AML-193 (cell line): ENCODE data around the gene TEX26.
"Not testable (repeated sequence)": the region's sequence is repeated elsewhere in the genome, so short reads cannot be mapped to it uniquely, and the experiment has no call there.

Experiments
- DNase-seq, 2 experiments: peaks; one replicate each; lab custom pipeline; 2025; lab: John Stamatoyannopoulos, UW

Gene TEX26

DNA sequence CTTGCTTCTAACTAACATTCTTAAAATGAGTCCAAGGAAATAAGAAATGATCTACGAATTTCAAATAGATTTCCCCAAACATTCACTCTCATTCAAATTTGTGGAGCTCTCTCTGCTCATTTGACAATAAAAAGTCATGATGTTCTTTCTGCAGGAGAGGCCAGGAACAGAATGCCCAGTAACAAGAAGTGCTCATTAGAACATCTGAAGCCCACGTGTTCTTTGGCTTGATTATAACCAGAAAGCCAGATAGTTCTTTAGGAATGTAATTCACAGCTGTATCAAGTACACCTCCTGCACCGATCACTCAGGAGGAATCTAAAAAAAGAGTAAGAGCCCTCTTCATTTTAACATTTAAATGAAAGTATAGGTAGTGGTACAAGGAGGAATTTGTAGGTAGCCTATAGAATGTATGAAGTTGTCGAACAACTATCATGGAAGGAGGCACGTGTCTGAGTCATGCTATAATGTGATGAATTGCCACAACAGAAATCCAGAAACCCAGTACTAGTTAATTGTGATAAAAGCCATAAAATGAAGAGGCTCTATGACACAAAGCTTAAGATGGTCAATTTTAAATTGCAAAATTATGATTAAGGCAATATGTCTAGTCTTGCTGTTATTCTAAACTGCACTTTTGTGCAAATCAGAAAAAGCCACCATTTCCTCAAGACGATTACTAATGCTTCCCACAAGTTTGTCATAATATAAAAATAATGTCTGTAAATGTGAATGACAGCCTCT is 13.6 kb upstream of the TEX26 start:
- no peak for DNase-seq

DNA sequence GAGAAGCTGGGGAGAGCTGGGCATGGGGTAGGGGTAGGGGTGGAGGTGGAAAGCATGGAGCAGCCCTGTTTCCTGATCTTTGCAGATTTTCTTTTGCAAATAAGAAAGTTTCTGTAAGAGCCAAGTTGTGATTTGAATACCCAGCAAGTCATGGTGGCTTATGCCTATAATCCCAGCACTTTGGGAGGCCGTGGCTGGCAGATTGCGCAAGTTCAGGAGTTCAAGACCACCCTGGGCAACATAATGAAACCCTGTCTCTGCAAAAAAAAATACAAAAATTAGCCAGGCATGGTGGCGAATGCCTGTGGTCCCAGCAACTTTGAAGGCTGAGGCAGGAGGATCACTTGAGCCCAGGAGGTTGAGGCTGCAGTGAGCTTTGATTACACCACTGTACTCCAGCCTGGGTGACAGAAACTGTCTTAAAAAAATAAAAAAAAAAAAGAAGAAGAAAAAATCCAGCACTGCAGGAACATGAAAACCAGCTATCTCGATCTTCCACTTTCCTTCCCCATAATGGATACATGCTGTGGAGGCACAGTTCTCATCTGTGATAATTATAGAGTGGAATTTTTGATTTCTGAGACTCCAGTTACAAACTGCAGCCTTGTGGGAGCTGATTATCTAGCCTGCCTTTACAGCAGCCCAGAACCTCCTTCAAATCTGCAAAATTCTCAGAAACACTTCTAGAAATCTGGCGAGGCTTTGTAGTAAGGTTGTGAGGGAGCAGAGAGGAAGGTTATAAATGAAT is 12.1 kb upstream of the TEX26 start:
- DNase-seq, result no peak

DNA sequence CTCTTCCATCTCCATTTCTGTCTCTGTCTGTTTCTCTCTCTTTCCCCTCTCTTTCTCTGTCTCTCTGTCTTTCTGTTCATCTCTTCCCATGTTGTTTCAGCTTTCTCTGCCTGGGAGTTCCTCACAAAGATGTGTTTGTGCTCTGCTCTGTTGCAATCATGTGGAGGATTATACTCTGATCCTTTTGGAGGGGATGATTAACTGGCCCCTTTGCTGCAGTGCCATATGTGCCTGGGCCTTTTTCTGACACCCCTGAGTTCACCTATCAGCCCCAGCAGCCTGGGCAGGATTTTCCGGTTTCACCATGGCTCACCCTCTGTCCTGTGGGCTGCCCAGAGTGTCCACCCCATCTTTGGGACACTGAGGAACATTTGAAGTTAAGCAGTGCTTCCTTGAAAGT is 9.0 kb upstream of the TEX26 start:
- no peak for DNase-seq

DNA sequence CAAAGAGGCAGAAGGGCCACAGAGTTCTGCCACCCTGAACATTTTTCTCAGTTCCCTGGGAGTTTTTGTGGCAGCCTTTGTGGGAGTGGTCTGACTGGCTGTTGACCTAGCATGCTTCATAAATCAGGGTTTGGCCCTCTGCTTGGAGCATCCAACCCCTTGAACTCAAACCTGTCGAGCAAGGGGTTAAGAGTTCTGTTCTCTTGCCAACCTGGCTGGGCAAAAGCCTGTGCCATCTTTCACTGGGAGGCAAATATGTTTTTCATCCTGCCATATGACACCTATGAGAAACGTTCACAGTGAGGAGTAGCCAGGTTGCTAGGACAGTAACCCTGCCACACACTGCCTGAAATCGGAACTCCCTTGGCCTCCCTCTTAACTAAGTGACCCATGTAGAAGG is 7.7 kb upstream of the TEX26 start:
- no peak for DNase-seq

DNA sequence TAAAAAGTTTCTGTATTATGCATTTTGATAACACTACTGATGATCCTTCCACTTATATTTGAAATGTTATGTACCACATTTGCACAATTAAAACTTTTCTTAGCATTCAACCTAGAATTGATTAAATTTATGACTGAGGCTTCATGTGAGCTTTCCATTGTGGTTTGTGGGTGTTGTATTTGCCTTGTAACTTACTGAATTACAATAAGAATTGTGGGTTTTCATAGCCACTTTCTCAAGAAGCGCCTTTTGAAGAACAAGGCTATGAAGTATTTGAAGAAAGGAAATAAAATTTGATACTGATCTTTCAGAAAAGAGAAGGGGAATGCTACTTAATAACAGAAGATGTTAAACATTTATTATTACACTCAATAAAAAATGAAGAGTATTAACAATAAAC is 7.0 kb upstream of the TEX26 start:
- DNase-seq, result no peak

DNA sequence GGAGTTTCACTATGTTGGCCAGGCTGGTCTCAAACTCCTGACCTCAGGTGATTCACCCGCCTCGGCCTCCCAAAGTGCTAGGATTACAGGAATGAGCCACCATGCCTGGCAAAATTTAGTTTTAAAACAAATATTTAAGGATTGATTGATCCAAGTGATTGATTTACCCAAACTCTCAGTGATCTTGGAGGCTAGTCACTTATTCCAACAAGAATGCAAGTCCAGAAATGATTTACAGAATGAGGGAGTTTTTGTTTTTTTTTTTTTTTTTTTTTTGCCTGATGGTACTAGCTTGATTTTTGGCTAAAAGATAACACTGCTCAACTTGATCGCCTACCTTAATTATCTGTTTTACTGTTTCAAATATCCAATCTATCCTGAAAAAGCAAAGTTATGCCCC is 5.7 kb upstream of the TEX26 start:
- DNase-seq, result no peak

DNA sequence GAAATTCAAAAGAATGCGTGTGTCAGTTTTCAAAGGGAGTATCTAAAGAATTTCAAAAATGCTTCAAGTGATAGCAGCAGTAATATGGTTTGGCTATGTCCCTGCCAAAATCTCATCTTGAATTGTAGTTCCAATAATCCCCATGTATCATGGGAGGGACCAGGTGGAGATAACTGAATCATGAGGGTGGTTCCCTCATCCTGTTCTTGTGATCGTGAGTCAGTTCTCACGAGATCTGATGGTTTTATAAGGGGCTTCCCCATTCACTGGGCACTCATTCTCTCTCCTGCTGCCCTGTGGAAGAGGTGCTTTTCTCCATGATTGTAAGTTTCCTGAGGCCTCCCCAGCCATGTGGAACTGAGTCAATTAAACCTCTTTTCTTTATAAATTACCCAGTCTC is 5.3 kb upstream of the TEX26 start:
- not testable (repeated sequence) for DNase-seq

DNA sequence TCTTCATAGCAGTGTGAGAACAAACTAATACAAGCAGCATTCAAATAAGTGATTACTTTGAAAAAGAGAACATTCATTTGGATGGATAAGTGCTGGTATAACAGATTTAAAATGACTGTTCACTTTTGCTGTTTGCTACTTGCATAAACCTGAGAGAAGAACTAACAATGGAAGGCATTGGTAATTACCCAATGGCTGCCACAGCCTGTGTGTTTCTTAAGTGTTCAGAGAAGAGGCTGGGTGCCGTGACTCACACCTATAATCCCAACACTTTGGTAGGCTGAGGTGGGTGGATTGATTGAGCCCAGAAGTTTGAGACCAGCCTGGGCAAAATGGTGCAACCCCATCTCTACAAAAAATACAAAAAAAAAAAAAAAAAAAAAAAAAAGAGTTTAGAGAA is 4.9 kb upstream of the TEX26 start:
- no peak for DNase-seq

DNA sequence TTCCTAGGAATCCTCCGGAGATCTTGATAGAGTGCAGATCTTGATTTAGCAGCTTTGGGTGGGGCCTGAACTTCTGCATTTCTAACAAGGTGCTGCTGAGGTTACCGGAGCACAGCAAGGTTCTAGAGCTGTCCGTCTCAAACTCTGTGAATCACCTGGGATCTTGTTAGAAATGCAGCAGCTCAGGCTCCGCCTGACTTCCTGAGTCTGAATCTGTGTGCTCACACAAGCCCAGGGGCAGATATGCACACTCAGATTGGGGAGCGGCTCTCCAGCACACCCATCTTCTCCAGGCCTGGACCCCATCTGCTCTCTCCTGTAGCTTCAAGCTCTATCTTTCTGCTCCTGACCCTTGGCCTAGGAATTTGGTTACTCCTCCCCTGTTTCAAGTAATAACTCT is 3.5 kb upstream of the TEX26 start:
- no peak for DNase-seq

DNA sequence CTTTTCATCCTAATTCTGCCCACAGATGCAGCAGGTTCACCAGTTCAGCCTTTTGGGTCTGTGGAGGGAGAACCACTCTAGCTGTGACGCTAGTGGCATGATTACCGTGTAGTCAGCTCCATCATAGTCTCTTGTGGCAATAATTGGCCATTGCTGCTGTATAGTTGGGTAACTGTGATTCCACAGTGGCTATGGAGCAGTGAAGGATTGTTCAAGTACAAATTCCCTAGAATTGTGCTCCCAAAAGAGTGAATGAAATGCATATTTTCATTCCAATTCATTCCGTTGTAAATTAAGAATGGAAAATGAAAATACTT is 856 bp downstream of the TEX26 start:
- DNase-seq, result no peak

DNA sequence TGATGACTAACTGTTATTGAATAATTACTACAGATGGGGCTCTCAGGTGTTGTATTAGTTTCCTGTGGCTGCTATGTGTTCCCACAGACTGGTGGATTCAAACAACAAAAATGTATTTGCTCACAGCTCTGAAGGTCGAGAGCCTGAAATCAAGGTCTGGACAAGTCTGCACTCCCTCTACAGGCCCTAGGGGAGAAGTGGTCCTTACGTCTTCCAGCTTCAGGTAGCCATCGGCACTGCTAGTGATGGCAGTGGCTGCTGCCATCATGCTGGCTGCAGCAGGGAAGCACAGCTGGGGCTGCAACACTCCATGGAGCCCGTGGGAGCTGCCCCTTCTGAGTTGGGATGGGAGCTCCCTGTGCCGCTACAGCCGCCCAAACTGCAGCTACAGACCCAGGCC is 1.9 kb downstream of the TEX26 start:
- no peak for DNase-seq

DNA sequence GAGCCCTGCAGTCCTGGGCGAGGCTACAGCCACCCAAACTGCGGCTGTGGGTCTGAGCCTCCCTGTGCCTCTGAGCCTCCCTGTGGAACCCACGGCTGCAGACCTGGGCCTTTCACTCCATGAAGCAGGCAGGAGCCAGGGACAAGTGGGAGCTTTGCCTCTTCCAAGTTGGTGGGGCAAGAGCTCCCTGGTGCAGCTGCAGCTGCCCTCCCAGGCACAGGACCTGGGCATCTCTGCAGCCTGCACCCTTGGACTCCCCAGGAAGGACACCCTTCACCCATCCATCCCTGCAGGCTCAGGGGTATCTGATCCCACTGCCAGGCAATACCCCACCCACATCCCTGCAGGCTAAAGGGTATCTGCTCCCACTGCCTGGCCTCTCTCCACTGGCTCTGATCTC is 2.3 kb downstream of the TEX26 start:
- DNase-seq, result no peak

DNA sequence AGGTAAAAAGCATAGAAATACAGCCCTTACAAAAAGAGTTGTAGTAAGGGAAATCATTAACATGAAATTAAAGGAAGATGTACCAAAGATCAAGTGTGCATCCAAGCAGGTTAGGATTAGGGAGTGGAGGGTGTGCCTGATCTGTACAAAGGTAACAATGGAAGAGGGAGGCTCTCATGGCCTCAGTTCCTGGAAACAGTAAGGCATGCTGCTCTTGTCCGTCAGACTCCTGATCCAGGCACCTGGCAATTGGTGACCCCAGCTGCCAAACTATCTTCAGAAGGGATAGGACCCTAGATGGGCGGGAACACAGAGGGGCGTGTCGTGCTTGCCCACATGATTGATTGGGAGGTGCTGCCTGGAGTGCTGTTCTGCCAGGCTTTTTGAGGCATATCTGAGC is 4.5 kb downstream of the TEX26 start:
- DNase-seq, result no peak

DNA sequence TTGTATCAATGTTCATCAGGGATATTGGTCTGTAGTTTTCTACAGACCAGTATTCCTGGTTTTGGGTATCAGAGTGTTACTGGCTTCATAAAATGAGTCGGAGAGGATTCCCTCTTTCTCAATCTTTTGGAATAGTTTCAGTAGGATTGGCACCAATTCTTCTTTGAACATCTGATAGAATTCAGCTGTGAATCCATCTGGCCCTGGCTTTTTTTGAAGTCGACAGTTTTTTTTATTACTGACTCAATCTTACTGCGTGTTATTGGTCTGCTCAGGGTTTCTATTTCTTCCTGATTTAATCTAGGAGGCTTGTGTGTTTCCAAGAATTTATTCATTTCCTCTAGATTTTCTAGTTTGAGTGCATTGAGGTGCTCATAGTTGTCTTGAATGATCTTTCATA is 11.4 kb downstream of the TEX26 start:
- DNase-seq, result no peak

DNA sequence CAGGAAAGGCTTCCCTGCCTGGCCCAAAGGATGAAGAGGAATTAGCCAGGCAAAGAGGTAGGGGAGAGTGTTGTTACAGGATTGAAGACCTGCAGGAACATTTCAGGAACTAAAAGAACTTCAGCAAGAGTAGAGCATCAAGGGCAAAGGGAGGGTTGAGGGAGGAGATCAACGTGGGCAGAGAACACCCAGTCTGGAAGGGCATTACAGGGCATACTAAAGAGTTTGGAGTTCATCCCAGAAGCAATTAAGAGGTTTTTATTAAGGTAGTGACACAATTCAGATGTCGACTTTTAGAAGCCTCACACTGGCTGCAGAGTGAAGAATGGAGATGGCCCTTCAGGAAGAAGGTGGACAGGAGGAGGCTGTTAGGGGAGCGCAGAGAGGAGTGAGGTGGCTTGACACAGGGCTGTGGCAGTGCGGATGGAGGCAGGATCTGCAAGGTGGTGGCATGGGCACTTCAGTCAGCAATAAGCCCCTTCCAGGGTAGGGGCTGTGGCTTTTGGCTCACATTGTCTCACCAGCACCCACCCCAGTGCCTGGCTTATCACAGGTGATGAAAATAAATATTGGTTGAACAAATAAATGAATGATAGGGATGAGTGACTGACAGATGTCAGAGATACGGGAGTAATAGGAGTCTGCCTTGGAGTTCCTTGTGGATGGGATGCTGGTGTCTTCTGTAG is 24.9 kb downstream of the TEX26 start:
- DNase-seq, result no peak

DNA sequence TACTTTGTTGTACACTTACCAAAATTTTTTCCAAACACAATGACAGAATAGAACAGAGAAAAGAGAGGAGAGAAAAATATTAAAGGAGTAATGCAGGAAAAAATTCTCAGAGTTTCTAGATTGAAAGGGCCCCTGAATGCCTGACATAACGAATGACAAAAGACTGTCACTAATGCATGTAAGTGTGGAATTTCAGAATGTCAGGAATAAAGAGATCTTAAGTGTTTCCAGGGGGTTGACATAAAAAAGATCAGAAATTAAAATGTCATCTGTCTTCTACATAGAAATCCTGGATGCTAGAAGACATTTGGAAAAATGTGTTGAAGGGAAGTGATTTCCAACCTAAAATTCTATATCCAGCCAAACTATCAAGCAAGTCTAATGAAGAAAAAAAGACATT is 27.2 kb downstream of the TEX26 start:
- DNase-seq, result no peak

DNA sequence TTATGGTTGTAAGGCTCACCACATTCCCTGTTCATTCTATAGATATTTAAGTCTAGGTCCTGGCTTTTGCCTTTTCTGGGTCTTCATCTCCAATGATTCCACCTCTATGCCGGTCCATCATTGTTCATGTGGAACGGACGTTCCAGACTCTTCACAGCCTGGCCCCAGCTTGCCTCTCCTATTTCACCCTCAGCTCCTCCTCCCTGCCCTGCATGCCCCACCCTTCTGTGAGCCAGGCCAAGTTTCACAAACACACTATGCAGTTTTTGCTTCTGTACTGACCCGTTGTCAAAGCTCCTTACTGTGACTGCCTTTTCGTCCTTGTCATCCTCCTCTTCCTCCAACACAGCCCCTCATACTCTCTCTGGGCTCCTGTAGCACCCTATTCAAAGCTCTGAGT is 31.3 kb downstream of the TEX26 start:
- no peak for DNase-seq

DNA sequence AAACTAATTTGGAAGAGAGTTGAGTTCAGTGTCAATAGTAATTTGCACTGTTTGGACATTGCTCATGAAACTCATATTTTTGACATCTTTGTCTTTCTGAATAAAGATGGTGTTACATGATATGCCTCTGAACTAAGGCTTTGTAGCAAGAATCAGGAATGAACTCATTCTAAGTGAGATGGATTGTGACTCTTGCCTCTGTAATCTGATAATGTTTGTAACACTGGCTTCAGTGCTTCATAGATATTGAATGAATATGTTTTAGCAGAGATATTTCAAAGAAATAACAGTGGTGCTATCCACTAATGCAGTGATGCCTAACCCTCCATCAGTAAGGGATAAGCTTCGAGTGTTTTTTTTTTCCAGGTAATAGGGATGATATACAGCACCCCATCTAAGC is 32.9 kb downstream of the TEX26 start:
- no peak for DNase-seq

DNA sequence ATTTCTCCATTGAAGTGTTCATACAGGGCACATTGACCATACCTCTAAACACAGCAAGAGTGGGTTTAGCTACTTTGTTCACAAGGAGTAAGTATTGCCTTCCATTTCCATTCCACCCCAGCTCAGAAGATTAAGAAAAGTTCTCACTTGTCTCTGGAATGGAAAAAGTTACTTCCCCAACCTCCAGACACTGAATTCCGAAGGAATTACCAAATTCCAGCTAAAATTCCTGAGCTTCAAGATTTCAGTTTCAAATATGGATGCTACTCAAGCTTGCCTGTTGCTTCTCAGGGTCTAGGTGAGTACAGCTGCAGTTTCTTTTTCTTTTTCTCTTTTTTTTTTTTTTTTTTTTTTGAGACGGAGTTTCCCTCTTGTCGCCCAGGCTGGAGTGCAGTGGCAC is 33.6 kb downstream of the TEX26 start:
- no peak for DNase-seq

DNA sequence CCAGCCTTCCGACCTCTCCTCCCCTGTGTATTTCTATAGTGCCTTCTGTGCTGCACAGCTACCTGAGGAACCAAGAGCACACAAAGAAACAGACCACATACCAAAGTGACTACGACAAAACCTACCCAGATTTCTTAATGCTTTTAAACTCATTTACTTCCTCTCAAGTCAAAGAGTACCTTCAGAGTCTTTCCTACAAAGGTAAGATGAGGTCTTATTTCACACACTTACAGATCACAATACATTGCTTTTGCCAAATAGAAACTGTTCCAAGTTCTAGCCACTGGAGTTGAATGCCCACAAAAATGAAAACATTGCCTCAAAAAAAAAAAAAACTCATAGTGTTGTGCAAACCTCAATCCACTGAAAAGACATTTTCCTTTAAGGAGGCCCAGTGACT is 36.4 kb downstream of the TEX26 start:
- DNase-seq, result no peak

DNA sequence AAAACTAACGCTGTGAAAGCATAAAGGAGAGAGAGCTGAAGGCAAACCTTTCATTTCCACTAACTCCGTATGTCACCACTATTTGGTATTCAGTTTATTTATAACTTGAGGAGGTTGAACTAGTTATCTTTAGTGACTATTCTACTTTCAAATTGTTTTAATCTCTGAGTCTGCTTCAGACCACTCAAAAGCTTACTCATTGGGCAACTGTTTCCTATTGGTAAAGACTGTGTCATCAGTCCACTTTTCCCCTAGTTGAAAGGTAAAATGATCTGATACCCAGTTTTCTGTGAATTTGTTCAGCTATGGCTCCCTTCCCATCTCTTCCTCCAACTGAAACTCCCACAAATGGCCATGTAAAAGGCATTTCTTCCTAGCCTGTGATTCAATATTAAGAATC is 39.1 kb downstream of the TEX26 start:
- DNase-seq, result no peak

DNA sequence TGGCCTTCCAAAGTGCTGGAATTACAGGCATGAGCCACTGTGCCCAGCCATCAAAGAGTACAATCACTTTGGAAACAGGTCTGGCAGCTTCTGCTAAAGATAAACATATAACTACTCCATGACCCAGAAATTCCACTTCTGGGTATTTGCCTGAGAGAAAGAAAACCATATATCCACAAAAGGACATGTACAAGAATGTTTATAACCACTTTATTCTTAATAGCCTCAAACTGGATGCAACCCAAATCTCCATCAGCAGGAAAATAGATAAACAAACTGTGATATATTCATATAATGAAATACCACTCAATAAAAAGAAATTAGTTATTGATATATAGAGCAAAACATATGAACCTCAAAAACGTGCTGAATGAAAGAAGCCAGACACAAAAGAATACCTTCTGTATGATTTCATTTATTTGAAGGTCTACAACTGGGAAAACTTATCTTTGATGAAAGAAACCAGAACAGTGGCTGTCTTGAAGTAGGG is 40.5 kb downstream of the TEX26 start:
- no peak for DNase-seq

DNA sequence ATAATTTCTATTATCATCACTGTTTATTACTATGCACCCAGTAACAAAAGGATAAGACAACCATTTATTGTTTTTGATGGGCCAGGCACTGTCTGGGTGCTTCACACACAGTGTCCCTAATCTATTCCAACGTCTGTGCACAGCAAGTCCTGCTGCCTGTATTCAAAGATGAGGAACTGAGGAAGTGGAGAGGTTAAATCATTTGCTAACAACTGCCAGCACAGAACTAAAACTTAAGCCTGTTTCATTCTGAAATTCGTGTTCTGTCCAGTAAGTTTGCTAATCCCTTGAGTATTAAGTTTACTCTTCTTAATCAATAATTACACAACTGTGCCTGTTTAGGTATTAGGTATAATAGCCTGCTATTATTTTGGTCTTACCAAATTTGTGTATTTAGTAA is 41.9 kb downstream of the TEX26 start:
- no peak for DNase-seq
